ENCODE measurements around the gene RPS27.
"Not testable (repeated sequence)": the region's sequence is repeated elsewhere in the genome, so short reads cannot be mapped to it uniquely, and the experiment has no call there.

Gene RPS27

DNA sequence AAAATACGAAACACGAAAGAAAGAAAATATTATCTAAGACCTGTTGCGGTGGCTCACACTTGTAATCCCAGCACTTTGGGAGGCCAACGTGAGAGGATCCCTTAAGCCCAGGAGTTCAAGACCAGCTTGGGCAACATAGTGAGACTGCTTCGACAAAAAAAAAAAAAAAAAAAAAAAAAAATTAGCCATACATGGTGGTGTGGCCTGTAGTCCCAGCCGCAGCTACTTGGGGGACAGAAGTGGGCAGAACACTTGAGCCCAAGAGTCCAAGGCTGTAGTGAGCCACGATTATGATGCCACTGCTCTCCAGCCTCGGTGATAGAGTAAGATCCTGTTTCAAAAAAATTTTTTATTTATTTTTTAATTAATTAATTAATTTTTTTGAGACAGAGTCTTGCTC, 2.9 kb upstream of the RPS27 start:
- no peak for DNase-seq

DNA sequence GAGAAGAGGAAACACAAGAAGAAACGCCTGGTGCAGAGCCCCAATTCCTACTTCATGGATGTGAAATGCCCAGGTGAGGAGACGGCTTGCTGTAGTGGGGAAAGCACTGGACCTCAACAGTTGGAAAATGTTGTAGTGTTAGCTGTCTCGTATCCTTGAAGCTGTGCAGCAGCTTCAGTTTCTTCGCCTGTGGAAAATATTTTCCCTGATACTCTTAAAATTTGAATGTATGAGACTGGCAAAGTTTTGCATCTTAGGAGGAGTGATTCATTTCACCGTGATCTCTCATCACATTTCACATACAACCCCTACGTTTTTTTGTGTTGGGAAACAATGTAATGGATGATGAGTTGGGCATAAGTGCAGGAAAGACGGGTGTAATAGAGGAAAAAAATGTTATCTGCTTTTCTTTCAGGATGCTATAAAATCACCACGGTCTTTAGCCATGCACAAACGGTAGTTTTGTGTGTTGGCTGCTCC, 629 bp downstream of the RPS27 start:
- no peak for DNase-seq

DNA sequence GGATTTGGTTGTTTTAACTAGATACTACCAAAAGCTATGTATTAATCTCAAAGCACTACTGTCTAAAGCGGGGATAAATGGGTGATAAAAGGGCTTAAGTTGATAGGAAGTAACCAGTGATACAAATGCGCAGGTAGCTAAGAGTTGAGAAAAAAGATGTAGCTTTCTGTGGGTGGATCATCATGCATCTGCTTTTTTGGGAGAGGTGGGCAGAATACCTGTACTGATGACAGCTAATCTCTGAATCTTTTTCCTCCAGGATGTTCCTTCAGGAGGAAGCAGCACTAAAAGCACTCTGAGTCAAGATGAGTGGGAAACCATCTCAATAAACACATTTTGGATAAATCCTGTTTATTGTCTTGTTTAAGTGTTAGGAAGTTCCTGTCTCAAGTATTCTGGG, 1.2 kb downstream of the RPS27 start:
- no peak for DNase-seq

DNA sequence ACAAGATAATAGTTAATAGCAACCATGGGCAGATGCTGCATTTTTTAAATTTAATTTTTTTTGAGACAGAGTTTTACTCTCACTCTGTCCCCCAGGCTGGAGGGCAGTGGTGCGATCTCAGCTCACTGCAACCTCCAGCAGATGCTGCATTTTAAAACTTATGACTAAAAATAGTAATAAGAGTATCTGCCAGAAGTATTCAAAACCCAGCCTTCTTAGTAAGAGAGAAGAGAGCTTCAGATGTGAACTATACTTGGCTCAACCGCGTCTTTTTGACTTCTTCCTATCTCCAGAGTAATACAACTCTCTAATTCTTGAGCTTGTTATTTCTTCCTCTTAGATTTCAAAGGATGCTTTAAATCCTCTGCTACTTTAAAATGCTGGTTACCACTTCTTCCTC, 4.6 kb downstream of the RPS27 start:
- no peak for DNase-seq

DNA sequence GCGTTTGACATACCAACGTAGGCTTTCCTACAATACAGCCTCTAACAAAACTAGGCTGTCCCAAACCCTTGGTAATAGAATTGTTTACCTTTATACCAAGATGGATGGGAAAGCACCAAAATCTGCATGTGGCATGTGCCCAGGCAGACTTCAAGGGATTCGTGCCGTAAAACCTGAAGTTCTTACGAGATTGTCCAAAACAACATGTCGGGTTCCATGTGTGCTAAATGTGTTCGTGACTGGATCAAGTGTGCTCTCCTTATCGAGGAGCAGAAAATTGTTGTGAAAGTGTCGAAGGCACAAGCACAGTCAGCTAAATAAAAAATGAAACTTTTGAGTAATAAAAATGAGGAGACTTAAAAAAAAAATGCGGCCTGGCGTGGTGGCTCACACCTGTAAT, 5.1 kb downstream of the RPS27 start:
- no peak for DNase-seq

DNA sequence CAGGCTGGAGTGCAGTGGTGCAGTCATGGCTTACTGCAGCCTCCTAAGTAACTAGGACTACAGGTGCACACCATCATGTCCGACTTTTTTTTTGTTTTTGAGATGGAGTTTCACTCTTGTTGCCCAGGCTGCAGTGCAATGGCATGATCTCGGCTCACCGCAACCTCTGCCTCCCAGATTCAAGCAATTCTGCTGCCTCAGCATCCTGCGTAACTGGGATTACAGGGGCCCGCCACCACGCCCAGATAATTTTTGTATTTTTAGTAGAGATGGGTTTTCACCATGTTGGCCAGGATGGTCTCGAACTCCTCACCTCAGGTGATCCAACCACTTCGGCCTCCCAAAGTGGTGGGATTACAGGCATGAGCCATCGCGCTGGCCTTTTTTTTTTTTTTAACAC, 6.3 kb downstream of the RPS27 start:
- not testable (repeated sequence) for DNase-seq

DNA sequence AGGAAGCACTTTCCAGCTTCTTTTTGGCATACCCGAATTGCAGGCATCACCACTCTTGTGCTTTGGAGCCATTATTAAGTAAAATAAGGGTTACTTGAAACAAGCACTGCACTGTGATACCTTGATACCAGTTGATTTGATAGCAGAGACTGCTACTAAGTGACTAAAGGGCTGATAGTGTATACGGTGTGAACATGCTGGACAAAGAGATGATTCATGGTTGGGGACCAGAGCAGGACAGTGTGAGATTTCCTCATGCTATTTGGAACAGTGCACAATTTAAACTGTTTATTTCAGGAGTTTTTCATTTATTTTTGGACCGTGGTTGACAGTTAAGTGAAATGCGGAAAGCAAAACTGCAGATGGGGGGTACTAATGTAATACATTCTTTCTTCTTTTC, 9.9 kb downstream of the RPS27 start:
- DNase-seq: no peak

DNA sequence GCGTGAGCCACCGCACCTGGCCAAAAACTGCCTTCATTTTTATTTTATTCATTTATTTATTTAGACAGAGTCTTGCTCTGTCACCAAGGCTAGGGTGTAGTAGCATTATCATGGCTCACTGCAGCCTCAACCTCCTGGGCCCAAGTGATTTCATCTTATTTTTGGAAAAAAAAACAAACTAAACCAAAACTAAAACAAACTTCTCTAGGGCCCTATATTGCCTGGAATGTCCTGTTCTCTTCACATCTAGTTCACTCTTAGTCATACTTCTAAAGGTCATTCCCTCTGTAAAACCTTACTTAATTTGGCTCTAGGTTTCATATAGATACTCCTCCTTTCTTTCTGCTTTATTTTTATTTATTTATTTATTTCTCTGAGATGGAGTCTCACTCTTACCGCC, 15.6 kb downstream of the RPS27 start:
- no peak for DNase-seq

DNA sequence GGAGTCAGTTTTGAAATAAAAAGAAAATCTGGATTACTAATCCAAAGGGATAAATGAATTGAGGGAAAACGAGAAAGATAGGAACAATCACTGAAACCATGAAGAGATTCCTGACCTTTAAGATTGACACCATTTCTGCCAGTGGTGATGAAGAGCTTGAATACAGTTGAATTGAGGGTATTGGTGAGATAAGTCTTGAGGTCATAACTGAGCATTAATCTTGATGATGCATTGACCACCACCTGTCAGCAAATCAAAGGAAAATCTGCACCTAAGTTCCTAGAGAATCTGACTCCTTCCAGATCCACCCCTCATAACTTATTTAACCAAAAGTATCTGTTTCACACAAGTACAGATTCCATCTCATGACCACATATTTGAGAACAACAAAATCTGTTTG, 21.6 kb downstream of the RPS27 start:
- DNase-seq: no peak

DNA sequence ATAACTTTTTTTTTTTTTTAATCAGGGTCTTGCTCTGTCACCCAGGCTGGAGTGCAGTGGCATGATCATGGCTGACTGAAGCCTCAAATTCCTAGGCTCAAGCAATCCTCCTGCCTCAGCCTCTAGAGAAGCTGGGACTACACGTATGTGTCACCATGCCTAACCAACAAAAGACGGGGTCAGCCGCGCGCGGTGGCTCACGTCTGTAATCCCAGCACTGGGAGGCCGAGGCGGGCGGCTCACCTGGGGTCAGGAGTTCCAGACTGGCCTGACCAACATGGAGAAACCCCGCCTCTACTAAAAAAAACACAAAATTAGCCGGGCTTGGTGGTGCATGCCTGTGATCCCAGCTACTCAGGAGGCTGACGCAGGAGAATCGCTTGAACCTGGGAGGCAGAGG, 22.0 kb downstream of the RPS27 start:
- not testable (repeated sequence) for DNase-seq

DNA sequence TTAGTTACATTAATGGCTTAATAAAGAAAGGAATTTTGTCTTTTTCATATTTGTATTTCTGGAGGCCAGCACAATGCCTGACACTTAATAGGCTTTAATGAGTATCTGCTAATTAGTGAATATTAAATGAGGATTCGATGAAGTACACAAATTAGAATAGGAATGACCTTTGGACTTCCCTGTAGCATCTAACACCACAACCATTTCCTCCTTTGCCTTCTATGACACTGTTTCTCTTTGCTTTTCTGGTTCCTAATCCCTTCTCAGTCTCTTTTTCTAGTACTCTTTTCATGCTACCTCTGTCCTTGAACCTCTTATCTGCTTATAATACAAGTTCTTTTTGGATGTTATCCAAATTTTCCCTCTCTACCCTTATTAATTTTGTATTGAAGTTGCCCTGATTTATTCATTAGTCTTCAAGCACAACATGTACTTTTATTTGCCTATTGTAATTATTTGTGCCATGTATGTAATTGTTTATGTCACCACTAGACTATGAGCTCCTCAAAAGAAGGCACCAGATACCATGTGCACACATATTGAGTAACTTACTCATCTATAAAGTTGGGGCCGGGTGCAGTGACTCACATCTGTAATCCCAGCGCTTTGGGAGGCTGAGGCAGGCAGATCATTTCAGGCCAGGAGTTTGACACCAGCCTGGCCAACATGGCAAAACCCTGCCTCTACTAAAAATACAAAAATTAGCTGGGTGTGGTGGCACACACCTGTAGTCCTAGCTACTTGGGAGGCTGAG, 23.8 kb downstream of the RPS27 start:
- DNase-seq: no peak

DNA sequence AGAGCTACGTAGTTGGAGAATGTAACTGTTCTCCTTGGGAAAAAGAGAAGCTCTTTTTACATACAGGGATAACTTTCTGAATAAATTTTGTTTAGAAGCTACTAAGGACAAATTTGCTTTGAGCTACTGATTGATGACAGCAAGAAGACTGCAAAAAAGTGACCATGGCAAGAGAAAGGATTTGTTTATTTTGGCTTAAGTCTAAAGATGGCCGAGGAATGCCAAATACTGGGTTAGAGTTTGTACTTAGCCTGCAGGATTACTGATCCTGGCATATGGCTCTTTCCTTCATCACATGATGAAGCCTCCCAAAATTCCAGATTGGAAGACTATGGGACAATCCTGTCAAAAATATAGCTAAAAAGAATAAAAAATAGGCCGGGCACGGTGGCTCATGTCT, 28.7 kb downstream of the RPS27 start:
- no peak for DNase-seq

DNA sequence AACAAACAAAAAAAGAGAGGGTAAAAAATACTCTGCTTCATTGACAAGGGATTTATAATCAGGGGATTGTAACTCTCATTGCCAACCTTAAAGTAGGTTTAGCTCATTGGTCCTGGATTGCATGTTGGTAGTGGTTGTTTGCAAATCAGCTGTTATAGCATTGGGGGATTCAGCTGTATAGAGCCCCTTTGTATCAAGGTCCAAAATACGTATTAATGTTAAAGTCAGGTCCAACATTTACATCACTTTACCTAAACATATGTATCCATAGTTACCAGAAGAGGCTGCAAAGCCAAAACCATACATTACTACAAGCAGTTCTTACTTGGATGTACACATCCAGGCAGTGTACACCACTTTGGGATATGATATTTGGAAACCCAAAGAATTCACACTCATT, 29.4 kb downstream of the RPS27 start:
- DNase-seq: no peak

DNA sequence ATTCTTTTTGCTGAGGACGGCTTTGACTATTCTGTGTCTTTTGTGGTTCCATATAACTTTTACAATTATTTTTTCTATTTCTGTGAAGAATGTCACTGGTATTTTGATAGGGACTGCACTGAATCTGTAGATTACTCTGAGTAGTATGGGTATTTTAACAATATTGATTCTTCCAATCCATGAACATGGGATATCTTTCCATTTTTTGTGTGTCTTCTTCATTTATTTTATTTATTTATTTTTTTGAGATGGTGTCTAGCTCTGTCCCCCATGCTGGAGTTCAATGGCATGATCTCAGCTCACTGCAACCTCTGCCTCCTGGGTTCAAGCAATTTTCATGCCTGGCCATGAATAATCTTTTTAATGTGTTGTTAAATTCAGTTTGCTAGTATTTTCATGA, 43.1 kb downstream of the RPS27 start:
- DNase-seq: not testable (repeated sequence)
